HG03280 (cell line): ENCODE measurements around the gene PDCD7.
"Not testable (repeated sequence)": the region's sequence is repeated elsewhere in the genome, so short reads cannot be mapped to it uniquely, and the experiment has no call there.

Experiments used
- ATAC-seq: cut with Tn5 transposase; IDR thresholded peaks from one replicate; pipeline ENCODE4 v1.9.1; 2021; ENCODE audit warnings: mild to moderate bottlenecking, moderate library complexity; ENCODE audit not compliant: unreplicated experiment

The PDCD7 gene

GRCh38 chr15:65133548-65134200, at the start of gene PDCD7:
Gene PDCD7 (minus strand): TSS chr15:65133808. CDS start chr15:65133781, 27 bp downstream.
- peak; percentile 77 for ATAC-seq

GRCh38 chr15:65182538-65182937, 48.9 kb upstream of the PDCD7 start:
- ATAC-seq, result no peak

- ATAC-seq, result not testable (repeated sequence)
Observed at GRCh38 chr15:65181582-65182353, 48.2 kb upstream of the PDCD7 start.

GRCh38 chr15:65180167-65180566, 46.6 kb upstream of the PDCD7 start:
- no peak for ATAC-seq

GRCh38 chr15:65177901-65178300, 44.3 kb upstream of the PDCD7 start:
- no peak for ATAC-seq

GRCh38 chr15:65176056-65176455, 42.4 kb upstream of the PDCD7 start:
- no peak for ATAC-seq

- ATAC-seq, result no peak
Observed at GRCh38 chr15:65175511-65175910, 41.9 kb upstream of the PDCD7 start.

- no peak for ATAC-seq
Observed at GRCh38 chr15:65174509-65174908, 40.9 kb upstream of the PDCD7 start.

GRCh38 chr15:65172531-65172930, 38.9 kb upstream of the PDCD7 start:
- no peak for ATAC-seq

- ATAC-seq, result no peak
Observed at GRCh38 chr15:65171428-65171827, 37.8 kb upstream of the PDCD7 start.

GRCh38 chr15:65165875-65166274, 32.3 kb upstream of the PDCD7 start:
- ATAC-seq, result no peak

GRCh38 chr15:65164139-65164538, 30.5 kb upstream of the PDCD7 start:
- no peak for ATAC-seq

GRCh38 chr15:65163041-65163440, 29.4 kb upstream of the PDCD7 start:
- no peak for ATAC-seq

GRCh38 chr15:65156692-65157091, 23.1 kb upstream of the PDCD7 start:
- ATAC-seq, result no peak

GRCh38 chr15:65154720-65155119, 21.1 kb upstream of the PDCD7 start:
- no peak for ATAC-seq

GRCh38 chr15:65147902-65148301, 14.3 kb upstream of the PDCD7 start:
- ATAC-seq, result no peak

- no peak for ATAC-seq
Observed at GRCh38 chr15:65146438-65146837, 12.8 kb upstream of the PDCD7 start.

GRCh38 chr15:65138631-65139030, 5.0 kb upstream of the PDCD7 start:
- not testable (repeated sequence) for ATAC-seq

GRCh38 chr15:65137893-65138292, 4.3 kb upstream of the PDCD7 start:
- not testable (repeated sequence) for ATAC-seq

GRCh38 chr15:65137089-65137488, 3.5 kb upstream of the PDCD7 start:
- not testable (repeated sequence) for ATAC-seq

- no peak for ATAC-seq
Observed at GRCh38 chr15:65134538-65134937, 930 bp upstream of the PDCD7 start.

GRCh38 chr15:65132878-65133547, 595 bp downstream of the PDCD7 start:
- peak; percentile 44 for ATAC-seq
